Suprapubic skin (tissue), 4 donors: ENCODE data around the gene SLC22A9. TPM values are rescaled to one million over a fixed set of nuclear protein-coding genes. Genes with fewer than 3 reads are reported as not detected.

Source experiments
- DNase-seq, 2 donors: peaks; one replicate each; pipeline ENCODE4 v3.0.0-alpha.2; 2019; ENCODE audit warnings: low spot score in 2 of 2
- H3K27ac ChIP-seq: fragments of 200-600 bp; sonication (generic); one replicate; pipeline ENCODE4 v1.5.1; 2019
- H3K27me3 ChIP-seq: fragments of 200-600 bp; sonication (generic); one replicate; pipeline ENCODE4 v1.5.1; 2019
- H3K36me3 ChIP-seq: fragments of 200-600 bp; sonication (generic); one replicate; pipeline ENCODE4 v1.5.1; 2019
- H3K4me1 ChIP-seq: fragments of 200-600 bp; sonication (generic); one replicate; pipeline ENCODE4 v1.5.1; 2019
- H3K4me3 ChIP-seq: fragments of 200-600 bp; sonication (generic); one replicate; pipeline ENCODE4 v1.5.1; 2019; ENCODE audit warnings: mild to moderate bottlenecking
- H3K9me3 ChIP-seq: fragments of 200-600 bp; sonication (generic); one replicate; pipeline ENCODE4 v1.5.1; 2019
- CTCF ChIP-seq, 2 donors: fragments of 200-600 bp in 1 of 2; fragments of 450-650 bp in 1 of 2; sonication (generic) in 1 of 2; IDR thresholded peaks; one replicate each; pipeline ENCODE4 v1.5.1; 2016 to 2019; ENCODE audit warnings: antibody characterized with exemption in 2 of 2, mild to moderate bottlenecking in 1 of 2, moderate library complexity in 1 of 2
- EP300 ChIP-seq: sonication (generic); formaldehyde crosslinking; IDR thresholded peaks from one replicate; pipeline ENCODE4 v1.6.1; 2017; ENCODE audit warnings: antibody characterized with exemption
- POLR2A ChIP-seq, 2 donors: fragments of 450-650 bp; IDR thresholded peaks; one replicate each; pipeline ENCODE4 v1.6.1; 2017; ENCODE audit warnings: antibody characterized with exemption in 2 of 2, mild to moderate bottlenecking in 2 of 2, moderate library complexity in 2 of 2
- POLR2AphosphoS5 ChIP-seq, 3 donors: sonication (generic); formaldehyde crosslinking; IDR thresholded peaks; one replicate each; pipeline ENCODE4 v1.6.1; 2017; ENCODE audit warnings: antibody characterized with exemption in 3 of 3
- WGBS: methylation state at CpG from one replicate; pipeline ENCODE4 v1.1.5; 2018; 5-methylcytosine and 5-hydroxymethylcytosine counted together
- total RNA-seq, 4 donors: library from RNA; depleted of rRNA; stranded (reverse); fragments of >200 nt; gene quantifications; one replicate each; pipeline ENCODE4 v1.1.0, GENCODE V29; 2016

SLC22A9 gene
- total RNA-seq, 4 donors from 2014 or later: not detected

DNA sequence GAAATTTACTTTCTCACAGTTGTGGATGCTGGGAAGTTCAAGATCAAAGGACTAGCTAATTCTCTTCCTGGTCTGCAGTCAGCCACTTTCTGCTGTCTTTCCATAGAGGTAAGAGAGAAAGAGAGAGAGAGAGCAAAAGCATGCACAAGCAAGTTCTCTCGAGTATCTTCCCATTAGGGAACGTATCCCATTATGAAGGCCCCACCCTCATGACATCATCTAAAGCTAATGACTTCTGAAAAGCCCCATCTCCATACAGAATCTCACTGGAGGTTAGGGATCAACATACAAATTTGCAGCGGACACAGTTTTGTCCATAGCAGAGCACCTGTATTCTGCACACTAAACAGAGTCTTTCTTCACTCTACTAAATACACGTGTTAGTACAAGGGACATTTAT lies 17.4 kb upstream of the SLC22A9 start:
- no peak for DNase-seq
- no peaks in the 10 kb centered on the region for H3K9me3 ChIP-seq

GRCh38 chr11:63362196-63362793 lies 7.3 kb upstream of the SLC22A9 start:
- Histone ChIP-seq H3K4me3 (no peak overlapping the region), H3K4me1 (no peaks in the 10 kb centered on the region), H3K9me3 (peaks cover 3% of the 10 kb centered on the region), H3K27me3 (peaks cover 8% of the 10 kb centered on the region), H3K27ac (no peak overlapping the region), H3K36me3 (no peaks in the 10 kb centered on the region)
- 66% methylated on average over 1 of the region's 1 CpG for WGBS
- no peak for DNase-seq
- no peak for TF ChIP-seq EP300
- no peak for TF ChIP-seq CTCF (IDR thresholded peaks at IDR 0.05)
- no peak for TF ChIP-seq POLR2AphosphoS5 (IDR thresholded peaks at IDR 0.05)
- no peak for TF ChIP-seq POLR2A (IDR thresholded peaks at IDR 0.05)

More for the DNA sequence above, 17.4 kb upstream of the SLC22A9 start:
- WGBS: 62% methylated on average over 4 of the region's 4 CpGs
- no peaks in the 10 kb centered on the region for H3K4me1 ChIP-seq
- no peaks in the 10 kb centered on the region for H3K27me3 ChIP-seq
- TF ChIP-seq CTCF (IDR thresholded peaks at IDR 0.05) (no peak), POLR2AphosphoS5 (IDR thresholded peaks at IDR 0.05) (no peak), EP300 (no peak), POLR2A (IDR thresholded peaks at IDR 0.05) (no peak)
- no peaks in the 10 kb centered on the region for H3K36me3 ChIP-seq
- no peak overlapping the region for H3K27ac ChIP-seq
- no peak overlapping the region for H3K4me3 ChIP-seq

DNA sequence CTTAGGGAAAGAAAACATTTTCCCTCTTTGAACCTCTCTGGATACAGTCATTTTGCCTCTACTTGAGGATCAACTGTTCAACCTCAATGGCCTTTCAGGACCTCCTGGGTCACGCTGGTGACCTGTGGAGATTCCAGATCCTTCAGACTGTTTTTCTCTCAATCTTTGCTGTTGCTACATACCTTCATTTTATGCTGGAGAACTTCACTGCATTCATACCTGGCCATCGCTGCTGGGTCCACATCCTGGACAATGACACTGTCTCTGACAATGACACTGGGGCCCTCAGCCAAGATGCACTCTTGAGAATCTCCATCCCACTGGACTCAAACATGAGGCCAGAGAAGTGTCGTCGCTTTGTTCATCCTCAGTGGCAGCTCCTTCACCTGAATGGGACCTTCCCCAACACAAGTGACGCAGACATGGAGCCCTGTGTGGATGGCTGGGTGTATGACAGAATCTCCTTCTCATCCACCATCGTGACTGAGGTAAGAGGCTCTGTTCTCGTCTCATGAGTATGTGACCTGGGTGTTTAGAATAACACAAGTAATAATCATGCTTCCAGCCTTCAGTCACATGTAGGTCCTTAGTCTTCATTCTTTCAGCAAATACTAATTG lies 495 bp downstream of the SLC22A9 start:
- Histone ChIP-seq H3K9me3 (peaks cover 3% of the 10 kb centered on the region), H3K4me1 (no peaks in the 10 kb centered on the region), H3K36me3 (no peaks in the 10 kb centered on the region), H3K27me3 (peaks cover 10% of the 10 kb centered on the region), H3K4me3 (no peak overlapping the region), H3K27ac (no peak overlapping the region)
- no peak for DNase-seq
- TF ChIP-seq POLR2A (IDR thresholded peaks at IDR 0.05) (no peak), POLR2AphosphoS5 (IDR thresholded peaks at IDR 0.05) (no peak), CTCF (IDR thresholded peaks at IDR 0.05) (no peak), EP300 (no peak)
- WGBS: 77% methylated on average over 7 of the region's 7 CpGs

DNA sequence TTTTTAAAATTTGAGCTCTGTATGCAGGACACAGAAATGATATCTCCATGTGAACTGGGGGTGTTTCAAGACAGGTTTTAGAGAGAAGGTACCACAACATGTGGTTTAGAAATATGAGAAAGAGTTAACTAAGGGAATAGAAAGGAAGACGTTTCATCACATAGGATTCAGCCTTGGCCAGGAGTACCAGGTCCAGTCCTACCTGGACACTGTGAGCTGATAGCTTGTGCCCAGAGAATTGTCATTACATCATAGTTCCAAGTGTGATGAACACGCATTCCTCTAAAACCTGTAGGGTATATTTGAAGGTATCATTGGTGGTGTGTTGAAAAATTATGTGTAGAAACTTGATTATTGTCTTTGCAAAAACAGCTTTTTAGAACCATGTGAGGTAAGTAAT lies 1.8 kb downstream of the SLC22A9 start:
- TF ChIP-seq EP300 (no peak), CTCF (IDR thresholded peaks at IDR 0.05) (no peak), POLR2AphosphoS5 (IDR thresholded peaks at IDR 0.05) (no peak), POLR2A (IDR thresholded peaks at IDR 0.05) (no peak)
- H3K9me3 ChIP-seq: peaks cover 3% of the 10 kb centered on the region
- H3K4me1 ChIP-seq: no peaks in the 10 kb centered on the region
- no peak overlapping the region for H3K27ac ChIP-seq
- no peak overlapping the region for H3K4me3 ChIP-seq
- WGBS: 64% methylated on average over 2 of the region's 2 CpGs
- no peak for DNase-seq
- H3K27me3 ChIP-seq: peaks cover 10% of the 10 kb centered on the region
- H3K36me3 ChIP-seq: no peaks in the 10 kb centered on the region

DNA sequence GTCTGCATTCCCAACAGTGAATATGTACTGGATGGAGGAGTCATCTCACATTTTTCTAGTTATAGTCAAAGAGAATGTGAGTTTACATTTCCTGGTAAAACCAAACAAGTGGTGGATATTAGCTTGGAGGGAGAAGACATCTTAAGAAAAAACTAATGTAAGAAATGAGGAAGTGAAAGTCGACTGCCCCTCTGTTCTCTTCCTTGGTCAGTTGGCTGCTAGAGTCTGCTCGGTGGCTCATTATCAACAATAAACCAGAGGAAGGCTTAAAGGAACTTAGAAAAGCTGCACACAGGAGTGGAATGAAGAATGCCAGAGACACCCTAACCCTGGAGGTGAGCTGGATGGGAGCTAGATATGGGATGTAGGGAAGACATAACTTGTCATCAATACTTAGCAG lies 5.8 kb downstream of the SLC22A9 start:
- Histone ChIP-seq H3K27me3 (peaks cover 10% of the 10 kb centered on the region), H3K27ac (no peak overlapping the region), H3K36me3 (no peaks in the 10 kb centered on the region), H3K4me1 (no peaks in the 10 kb centered on the region), H3K4me3 (no peak overlapping the region), H3K9me3 (no peaks in the 10 kb centered on the region)
- DNase-seq: no peak
- 65% methylated on average over 2 of the region's 2 CpGs for WGBS
- TF ChIP-seq POLR2A (IDR thresholded peaks at IDR 0.05) (no peak), POLR2AphosphoS5 (IDR thresholded peaks at IDR 0.05) (no peak), CTCF (IDR thresholded peaks at IDR 0.05) (no peak), EP300 (no peak)
